OCI-LY7 (cell line): ENCODE results near the gene DYNLT2. TPM values are rescaled to one million over a fixed set of nuclear protein-coding genes. Genes with fewer than 3 reads are reported as not detected.

ENCODE experiments used
- BruUV-seq: library from RNA; stranded (reverse); fragments of 400-500 nt; replicated peaks from 2 replicates; lab custom pipeline; 2021; lab: Mats Ljungman, UMichigan
- CTCF ChIA-PET: fragments of 300-600 bp; sonication (Branson Sonifier 250); formaldehyde crosslinking; loops from one replicate; lab custom pipeline; 2022; ENCODE audit warnings: antibody characterized with exemption; ENCODE audit not compliant: unreplicated experiment; lab: Charles Lee
- POLR2A ChIA-PET: fragments of 300-600 bp; sonication (Branson Sonifier 250); formaldehyde crosslinking; loops from one replicate; lab custom pipeline; 2022; ENCODE audit warnings: antibody characterized with exemption; lab: Charles Lee
- DNase-seq: peaks from one replicate; pipeline ENCODE4 v3.0.0-alpha.2; 2015; ENCODE audit warnings: low spot score
- H2AFZ ChIP-seq: fragments of 200-600 bp; sonication (generic), shearing (Covaris generic); 2 replicates; pipeline ENCODE4 v1.6.1; 2014; ENCODE audit warnings: mild to moderate bottlenecking, antibody characterized with exemption, low read length, moderate library complexity
- H3K27ac ChIP-seq: fragments of 200-600 bp; sonication (generic); 2 replicates; pipeline ENCODE4 v1.5.1; 2014; ENCODE audit warnings: mixed run types, low read depth, mild to moderate bottlenecking, moderate library complexity, low read length, inconsistent platforms; ENCODE audit not compliant: poor library complexity, severe bottlenecking
- H3K36me3 ChIP-seq: fragments of 200-600 bp; sonication (generic); 2 replicates; pipeline ENCODE4 v1.6.1; 2014; ENCODE audit warnings: mild to moderate bottlenecking, antibody characterized with exemption, low read length, moderate library complexity, mixed read lengths; ENCODE audit not compliant: insufficient read depth
- H3K4me1 ChIP-seq: fragments of 200-600 bp; sonication (generic); 2 replicates; pipeline ENCODE4 v1.5.1; 2014; ENCODE audit warnings: mild to moderate bottlenecking, low read length; ENCODE audit not compliant: insufficient read depth, poor library complexity, severe bottlenecking
- H3K4me2 ChIP-seq: fragments of 200-600 bp; sonication (generic); 2 replicates; pipeline ENCODE4 v1.6.1; 2014; ENCODE audit warnings: mild to moderate bottlenecking, low read length
- H3K4me3 ChIP-seq: fragments of 200-600 bp; sonication (generic); 2 replicates; pipeline ENCODE4 v1.5.1; 2014; ENCODE audit warnings: mild to moderate bottlenecking, low read depth, low read length; ENCODE audit not compliant: poor library complexity, severe bottlenecking
- H3K79me2 ChIP-seq: fragments of 200-600 bp; sonication (generic); 2 replicates; pipeline ENCODE4 v1.6.1; 2016; ENCODE audit warnings: low read depth, mild to moderate bottlenecking, low read length, moderate library complexity, mixed read lengths; ENCODE audit not compliant: insufficient read depth
- H3K9me2 ChIP-seq: fragments of 200-600 bp; sonication (generic); 2 replicates; pipeline ENCODE4 v1.6.1; 2016; ENCODE audit warnings: mild to moderate bottlenecking, low read length, mixed read lengths; ENCODE audit not compliant: insufficient read depth
- H3K9me3 ChIP-seq: fragments of 200-600 bp; sonication (generic); 2 replicates; pipeline ENCODE4 v1.6.1; 2014; ENCODE audit warnings: mild to moderate bottlenecking, mixed run types, low read length, mixed read lengths
- H4K20me1 ChIP-seq: fragments of 200-600 bp; sonication (generic); 2 replicates; pipeline ENCODE4 v1.6.1; 2014; ENCODE audit warnings: mild to moderate bottlenecking, antibody characterized with exemption, low read length, moderate library complexity, mixed read lengths; ENCODE audit not compliant: insufficient read depth
- EZH2phosphoT487 ChIP-seq: fragments of 200-600 bp; sonication (generic); IDR thresholded peaks from 2 replicates; pipeline ENCODE4 v1.6.1; 2018; ENCODE audit warnings: low read depth, borderline replicate concordance, mild to moderate bottlenecking, mixed run types, antibody characterized with exemption, low read length, moderate library complexity, mixed read lengths
- intact Hi-C: fragments of 100-400 bp; cut with micrococcal nuclease; formaldehyde crosslinking; loops from one replicate; pipeline ENCODE4 v1.10.0; 2022; ENCODE audit not compliant: unreplicated experiment
- total RNA-seq, 2 experiments: library from RNA; depleted of rRNA in 1 of 2; stranded (reverse); fragments of >200 nt in 1 of 2; shearing (Covaris generic) in 1 of 2; gene quantifications; 2 replicates each; pipeline ENCODE4 v1.2.3, GENCODE V29; 2014 to 2022
- TF ChIP-seq, protein P1 (sequence below): fragments of 200-600 bp; sonication (generic); conservative IDR thresholded peaks from 2 replicates; pipeline ENCODE4 v1.5.1; 2014; ENCODE audit warnings: mild to moderate bottlenecking, antibody characterized with exemption, low read length, moderate library complexity, mixed read lengths

The DYNLT2 gene
- total RNA-seq, 2 experiments from 2014 or later = 6.4 to 7.7 TPM

- no peaks in the 10 kb centered on the region for H4K20me1 ChIP-seq
- H3K79me2 ChIP-seq = no peaks in the 10 kb centered on the region
- no peak overlapping the region for H3K27ac ChIP-seq
- DNase-seq = no peak
- no peak overlapping the region for H3K4me2 ChIP-seq
- ChIA-PET CTCF (no interaction called here), POLR2A (interaction anchor here (0.9 to 1.6 kb wide), 3 partner anchors 14 to 88 kb away, joined by 3 read pairs; no protein-coding TSS in a partner anchor)
- no peak overlapping the region for H2AFZ ChIP-seq
- no TSS peak for BruUV-seq
- TF ChIP-seq EZH2phosphoT487 = no peak
- TF ChIP-seq, protein P1, sequence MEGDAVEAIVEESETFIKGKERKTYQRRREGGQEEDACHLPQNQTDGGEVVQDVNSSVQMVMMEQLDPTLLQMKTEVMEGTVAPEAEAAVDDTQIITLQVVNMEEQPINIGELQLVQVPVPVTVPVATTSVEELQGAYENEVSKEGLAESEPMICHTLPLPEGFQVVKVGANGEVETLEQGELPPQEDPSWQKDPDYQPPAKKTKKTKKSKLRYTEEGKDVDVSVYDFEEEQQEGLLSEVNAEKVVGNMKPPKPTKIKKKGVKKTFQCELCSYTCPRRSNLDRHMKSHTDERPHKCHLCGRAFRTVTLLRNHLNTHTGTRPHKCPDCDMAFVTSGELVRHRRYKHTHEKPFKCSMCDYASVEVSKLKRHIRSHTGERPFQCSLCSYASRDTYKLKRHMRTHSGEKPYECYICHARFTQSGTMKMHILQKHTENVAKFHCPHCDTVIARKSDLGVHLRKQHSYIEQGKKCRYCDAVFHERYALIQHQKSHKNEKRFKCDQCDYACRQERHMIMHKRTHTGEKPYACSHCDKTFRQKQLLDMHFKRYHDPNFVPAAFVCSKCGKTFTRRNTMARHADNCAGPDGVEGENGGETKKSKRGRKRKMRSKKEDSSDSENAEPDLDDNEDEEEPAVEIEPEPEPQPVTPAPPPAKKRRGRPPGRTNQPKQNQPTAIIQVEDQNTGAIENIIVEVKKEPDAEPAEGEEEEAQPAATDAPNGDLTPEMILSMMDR = no peak
- H3K36me3 ChIP-seq = no peaks in the 10 kb centered on the region
- H3K4me3 ChIP-seq = no peak overlapping the region
- H3K9me2 ChIP-seq = no peaks in the 10 kb centered on the region
- intact Hi-C loops = no loop called here
- H3K4me1 ChIP-seq = peaks cover 3% of the 10 kb centered on the region
- no peaks in the 10 kb centered on the region for H3K9me3 ChIP-seq
Observed at GRCh38 chr6:169788809-169789145, 37.4 kb upstream of the DYNLT2 start.

DNA sequence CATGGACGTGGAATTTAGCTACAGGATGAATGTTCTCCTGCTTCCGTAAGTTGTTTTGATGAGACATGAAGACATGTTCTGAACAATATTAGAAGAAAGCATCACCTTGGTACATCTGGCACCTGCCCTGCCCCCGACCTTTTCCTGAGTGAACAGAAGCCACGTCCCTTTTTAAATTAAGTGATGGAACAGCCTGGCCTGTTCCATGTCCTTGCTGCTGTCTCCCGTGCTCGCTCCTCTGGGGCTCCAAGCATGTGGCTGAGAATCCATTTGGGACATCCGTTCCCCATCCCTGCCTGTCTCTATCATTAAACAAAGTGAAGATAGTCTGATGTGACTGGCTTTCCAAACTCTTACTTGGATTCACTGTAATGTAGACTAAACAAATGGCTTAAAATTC, 36.4 kb upstream of the DYNLT2 start:
- TF ChIP-seq, protein P1 = no peak
- TF ChIP-seq EZH2phosphoT487 = no peak
- BruUV-seq = no TSS peak
- Histone ChIP-seq H3K4me3 (no peak overlapping the region), H2AFZ (no peak overlapping the region), H3K79me2 (no peaks in the 10 kb centered on the region), H3K4me1 (peaks cover 3% of the 10 kb centered on the region), H4K20me1 (no peaks in the 10 kb centered on the region), H3K4me2 (no peak overlapping the region), H3K36me3 (no peaks in the 10 kb centered on the region), H3K9me3 (no peaks in the 10 kb centered on the region), H3K9me2 (no peaks in the 10 kb centered on the region), H3K27ac (no peak overlapping the region)
- DNase-seq = no peak
- ChIA-PET POLR2A (interaction anchor here (0.9 to 1.2 kb wide), 2 partner anchors 15 to 18 kb away, joined by 3 read pairs; no protein-coding TSS in a partner anchor), CTCF (no interaction called here)
- intact Hi-C loops = no loop called here

DNA sequence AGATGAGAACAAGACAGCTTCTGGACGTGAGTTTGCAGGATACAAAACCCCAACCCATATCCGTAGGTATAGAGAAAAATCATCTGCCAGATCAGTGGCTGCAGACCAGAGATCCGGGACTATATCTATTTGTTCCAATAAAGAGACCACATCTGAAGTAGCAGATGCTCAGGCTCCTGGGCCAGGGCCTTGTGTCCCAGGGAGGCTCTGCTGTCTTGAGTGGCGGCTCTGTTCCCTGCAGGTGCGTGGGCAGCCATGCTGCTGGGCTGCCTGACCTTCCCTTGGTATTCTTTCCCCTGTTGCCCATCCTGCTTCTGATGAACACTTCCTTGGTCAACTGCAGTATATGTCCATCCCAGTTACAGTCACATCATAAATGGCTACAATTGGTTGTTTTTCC, 35.0 kb upstream of the DYNLT2 start:
- Histone ChIP-seq H3K9me2 (no peaks in the 10 kb centered on the region), H3K4me3 (no peak overlapping the region), H3K79me2 (no peaks in the 10 kb centered on the region), H3K9me3 (no peaks in the 10 kb centered on the region), H3K4me2 (no peak overlapping the region), H2AFZ (no peak overlapping the region), H3K27ac (no peak overlapping the region), H3K4me1 (peaks cover 3% of the 10 kb centered on the region), H3K36me3 (no peaks in the 10 kb centered on the region), H4K20me1 (no peaks in the 10 kb centered on the region)
- intact Hi-C loops = no loop called here
- no peak for TF ChIP-seq EZH2phosphoT487
- TF ChIP-seq, protein P1 = no peak
- ChIA-PET CTCF (no interaction called here), POLR2A (no interaction called here)
- no TSS peak for BruUV-seq
- no peak for DNase-seq
